GM23248 (cell line): ENCODE results near the gene ADRB2. TPM values are rescaled to one million over a fixed set of nuclear protein-coding genes. Genes with fewer than 3 reads are reported as not detected.

Source experiments
- DNase-seq: peaks from one replicate; pipeline ENCODE4 v3.0.0-alpha.2; 2015
- H2AFZ ChIP-seq: fragments of 200-600 bp; sonication (generic); 2 replicates; pipeline ENCODE4 v1.6.1; 2016; ENCODE audit warnings: antibody characterized with exemption
- H3F3A ChIP-seq: fragments of 200-600 bp; sonication (generic); 2 replicates; pipeline ENCODE4 v1.6.1; 2016; ENCODE audit warnings: mild to moderate bottlenecking, antibody characterized with exemption, mixed run types; ENCODE audit not compliant: insufficient read depth
- H3K27ac ChIP-seq: fragments of 200-600 bp; sonication (generic); 2 replicates; pipeline ENCODE4 v1.5.1; 2016; ENCODE audit warnings: mild to moderate bottlenecking
- H3K27me3 ChIP-seq: fragments of 200-600 bp; sonication (generic); replicated peaks from 2 replicates; pipeline ENCODE4 v1.6.1; 2016; ENCODE audit warnings: mild to moderate bottlenecking; ENCODE audit not compliant: insufficient read depth
- H3K36me3 ChIP-seq: fragments of 200-600 bp; sonication (generic); 2 replicates; pipeline ENCODE4 v1.6.1; 2016; ENCODE audit warnings: low read depth, mild to moderate bottlenecking
- H3K4me1 ChIP-seq: fragments of 200-600 bp; sonication (generic); 2 replicates; pipeline ENCODE4 v1.6.1; 2016; ENCODE audit warnings: mild to moderate bottlenecking; ENCODE audit not compliant: insufficient read depth
- H3K4me2 ChIP-seq: fragments of 200-600 bp; sonication (generic); one replicate; pipeline ENCODE4 v1.6.1; 2016; ENCODE audit warnings: mild to moderate bottlenecking; ENCODE audit not compliant: unreplicated experiment
- H3K4me3 ChIP-seq: fragments of 200-600 bp; sonication (generic); 2 replicates; pipeline ENCODE4 v1.5.1; 2016; ENCODE audit warnings: mild to moderate bottlenecking
- H3K79me2 ChIP-seq: fragments of 200-600 bp; sonication (generic); 2 replicates; pipeline ENCODE4 v1.6.1; 2016; ENCODE audit warnings: mild to moderate bottlenecking; ENCODE audit not compliant: insufficient read depth
- H3K9ac ChIP-seq: fragments of 200-600 bp; sonication (generic); 2 replicates; pipeline ENCODE4 v1.6.1; 2016; ENCODE audit warnings: mild to moderate bottlenecking
- H3K9me2 ChIP-seq: fragments of 200-600 bp; sonication (generic); 2 replicates; pipeline ENCODE4 v1.6.1; 2016; ENCODE audit warnings: mixed run types, mild to moderate bottlenecking, moderate library complexity; ENCODE audit not compliant: insufficient read depth
- H3K9me3 ChIP-seq: fragments of 200-600 bp; sonication (generic); one replicate; pipeline ENCODE4 v1.6.1; 2017; ENCODE audit warnings: low read depth
- H4K20me1 ChIP-seq: fragments of 200-600 bp; sonication (generic); 2 replicates; pipeline ENCODE4 v1.6.0; 2016; ENCODE audit not compliant: insufficient read depth
- EZH2 ChIP-seq: fragments of 200-600 bp; sonication (generic); IDR thresholded peaks from 2 replicates; pipeline ENCODE4 v1.6.1; 2018; ENCODE audit warnings: antibody characterized with exemption, mild to moderate bottlenecking; ENCODE audit not compliant: insufficient read depth, poor library complexity, severe bottlenecking
- EZH2phosphoT487 ChIP-seq: fragments of 200-600 bp; sonication (generic); IDR thresholded peaks from 2 replicates; pipeline ENCODE4 v1.6.1; 2018; ENCODE audit warnings: antibody characterized with exemption, moderate library complexity, mild to moderate bottlenecking, low read depth; ENCODE audit not compliant: insufficient read depth
- WGBS, 2 experiments: methylation state at CpG; one replicate each; pipeline ENCODE4 v1.1.6; 2015 to 2017; ENCODE audit warnings: low lambda C conversion rate in 2 of 2, low coverage in 1 of 2; ENCODE audit errors: missing lambda C conversion rate in 2 of 2; 5-methylcytosine and 5-hydroxymethylcytosine counted together
- in situ Hi-C: fragments of 300-500 bp; cut with MboI; formaldehyde crosslinking; loops from 2 replicates; pipeline ENCODE4 v1.15.0; 2020
- polyA plus RNA-seq: library from polyadenylated mRNA; unstranded; fragments of >200 nt; fragmentation: Nextera tagmentation; extraction: Ambion mirVana; gene quantifications from 2 replicates; pipeline ENCODE4 v1.2.1, GENCODE V29; 2016
- total RNA-seq: library from RNA; depleted of rRNA; stranded (reverse); fragments of >200 nt; shearing (Covaris generic); gene quantifications from 2 replicates; pipeline ENCODE4 v1.2.3, GENCODE V29; 2014

The ADRB2 gene
- total and polyA plus RNA-seq, 2 experiments from 2014 or later, result 0.19 to 0.65 TPM

DNA sequence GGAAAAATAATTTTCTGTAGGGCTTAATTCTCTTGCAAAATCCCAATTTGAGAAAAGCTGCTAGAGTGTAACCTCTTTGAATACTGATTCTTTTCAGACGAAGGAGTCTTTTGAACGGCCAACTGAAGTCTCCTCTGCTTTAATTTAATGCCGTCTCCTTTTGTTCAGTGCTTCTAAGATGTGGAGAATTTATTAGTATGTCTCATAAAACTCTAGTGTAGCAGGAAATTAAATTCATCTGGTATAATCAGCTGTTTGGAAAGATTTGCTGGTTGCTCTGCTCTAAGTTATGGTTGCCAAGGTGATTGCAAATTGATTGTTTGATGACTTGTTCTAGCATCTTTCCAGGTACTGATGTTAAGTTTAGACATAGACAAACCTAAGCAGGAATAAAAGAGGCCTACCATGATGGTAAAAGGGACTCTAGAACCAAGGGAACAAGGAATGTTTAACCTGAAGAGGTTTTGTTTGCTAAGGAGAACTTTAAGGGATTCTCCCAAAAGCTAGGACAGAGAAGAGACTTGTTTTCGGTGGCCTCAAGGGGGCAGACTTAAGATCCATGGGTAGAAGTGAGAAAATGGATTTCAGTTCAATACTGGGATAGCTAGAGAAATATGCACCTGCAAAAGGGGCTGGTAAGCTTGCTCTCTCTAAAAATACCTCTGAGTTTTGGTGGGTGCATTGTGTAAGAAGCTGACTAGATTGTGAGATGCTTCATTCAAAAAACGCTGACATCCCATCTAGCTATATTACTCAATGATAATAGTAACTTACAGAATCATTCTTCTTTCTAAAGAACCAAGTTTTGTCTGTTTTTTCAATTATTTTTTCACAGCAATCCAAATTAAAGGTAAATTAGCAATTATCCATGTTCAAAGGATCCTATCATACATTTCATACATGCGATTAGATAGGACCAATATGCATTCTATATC lies 5.7 kb upstream of the ADRB2 start:
- Histone ChIP-seq H3K4me2 (no peak overlapping the region), H3K27ac (no peak overlapping the region), H3K36me3 (no peaks in the 10 kb centered on the region), H3K79me2 (no peaks in the 10 kb centered on the region), H3K27me3 (peaks cover 26% of the 10 kb centered on the region), H2AFZ (no peak overlapping the region), H3K4me3 (no peak overlapping the region), H3K9me2 (no peaks in the 10 kb centered on the region), H4K20me1 (no peaks in the 10 kb centered on the region), H3K9ac (no peak overlapping the region), H3K9me3 (no peaks in the 10 kb centered on the region), H3K4me1 (no peaks in the 10 kb centered on the region), H3F3A (no peaks in the 10 kb centered on the region)
- 47 to 51% methylated on average over 6 of the region's 6 CpGs for WGBS, 2 experiments
- in situ Hi-C loops, result no loop called here
- TF ChIP-seq EZH2, result no peak
- TF ChIP-seq EZH2phosphoT487, result no peak
- DNase-seq, result peak; percentile 58

DNA sequence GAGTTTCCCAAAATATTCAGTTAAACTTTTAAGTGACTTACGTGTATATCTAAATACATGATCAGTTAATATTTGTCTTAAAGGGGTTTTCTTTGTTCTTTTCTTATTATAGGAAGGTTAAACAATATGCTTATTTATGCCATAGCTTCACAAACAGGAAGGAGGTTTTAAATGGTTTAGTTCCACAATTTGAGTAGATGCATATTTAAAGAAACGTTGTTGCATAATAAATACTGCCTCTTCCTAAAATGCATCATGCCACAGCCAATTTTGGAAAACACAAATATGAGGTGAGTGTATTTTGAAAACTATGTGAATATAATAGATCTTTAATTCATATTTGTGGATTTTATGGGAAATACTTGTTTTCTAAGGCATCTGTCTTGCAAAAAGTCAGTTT lies 2.5 kb upstream of the ADRB2 start:
- TF ChIP-seq EZH2phosphoT487 (no peak), EZH2 (no peak)
- H3K9me3 ChIP-seq, result no peaks in the 10 kb centered on the region
- in situ Hi-C loops, result no loop called here
- H3K27me3 ChIP-seq, result peaks cover 25% of the 10 kb centered on the region
- 95 to 97% methylated on average over 2 of the region's 2 CpGs for WGBS, 2 experiments
- H3K4me2 ChIP-seq, result no peak overlapping the region
- no peak overlapping the region for H3K9ac ChIP-seq
- H3K36me3 ChIP-seq, result no peaks in the 10 kb centered on the region
- no peaks in the 10 kb centered on the region for H3K4me1 ChIP-seq
- no peak overlapping the region for H3K4me3 ChIP-seq
- H3K79me2 ChIP-seq, result no peaks in the 10 kb centered on the region
- H3F3A ChIP-seq, result no peaks in the 10 kb centered on the region
- H3K27ac ChIP-seq, result no peak overlapping the region
- H3K9me2 ChIP-seq, result no peaks in the 10 kb centered on the region
- DNase-seq, result no peak
- no peak overlapping the region for H2AFZ ChIP-seq
- H4K20me1 ChIP-seq, result no peaks in the 10 kb centered on the region

DNA sequence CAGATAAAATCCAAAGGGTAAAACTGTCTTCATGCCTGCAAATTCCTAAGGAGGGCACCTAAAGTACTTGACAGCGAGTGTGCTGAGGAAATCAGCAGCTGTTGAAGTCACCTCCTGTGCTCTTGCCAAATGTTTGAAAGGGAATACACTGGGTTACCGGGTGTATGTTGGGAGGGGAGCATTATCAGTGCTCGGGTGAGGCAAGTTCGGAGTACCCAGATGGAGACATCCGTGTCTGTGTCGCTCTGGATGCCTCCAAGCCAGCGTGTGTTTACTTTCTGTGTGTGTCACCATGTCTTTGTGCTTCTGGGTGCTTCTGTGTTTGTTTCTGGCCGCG lies 727 bp upstream of the ADRB2 start:
- H3K4me3 ChIP-seq, result peak overlapping the region; percentile 82
- 1 to 2% methylated on average over 9 of the region's 9 CpGs for WGBS, 2 experiments
- peak overlapping the region; percentile 61 for H3K9ac ChIP-seq
- in situ Hi-C loops, result no loop called here
- DNase-seq, result no peak
- H3K27ac ChIP-seq, result no peak overlapping the region
- TF ChIP-seq EZH2phosphoT487 (no peak), EZH2 (no peak)
- H3K79me2 ChIP-seq, result no peaks in the 10 kb centered on the region
- no peaks in the 10 kb centered on the region for H3K36me3 ChIP-seq
- H4K20me1 ChIP-seq, result no peaks in the 10 kb centered on the region
- H3K27me3 ChIP-seq, result peaks cover 31% of the 10 kb centered on the region
- no peaks in the 10 kb centered on the region for H3K4me1 ChIP-seq
- peak overlapping the region; percentile 87 for H3K4me2 ChIP-seq
- H3F3A ChIP-seq, result no peaks in the 10 kb centered on the region
- no peaks in the 10 kb centered on the region for H3K9me3 ChIP-seq
- H2AFZ ChIP-seq, result peak overlapping the region; percentile 92
- H3K9me2 ChIP-seq, result no peaks in the 10 kb centered on the region

DNA sequence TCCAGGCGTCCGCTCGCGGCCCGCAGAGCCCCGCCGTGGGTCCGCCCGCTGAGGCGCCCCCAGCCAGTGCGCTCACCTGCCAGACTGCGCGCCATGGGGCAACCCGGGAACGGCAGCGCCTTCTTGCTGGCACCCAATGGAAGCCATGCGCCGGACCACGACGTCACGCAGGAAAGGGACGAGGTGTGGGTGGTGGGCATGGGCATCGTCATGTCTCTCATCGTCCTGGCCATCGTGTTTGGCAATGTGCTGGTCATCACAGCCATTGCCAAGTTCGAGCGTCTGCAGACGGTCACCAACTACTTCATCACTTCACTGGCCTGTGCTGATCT lies 294 bp downstream of the ADRB2 start:
- 13 to 19% methylated on average over 28 of the region's 28 CpGs for WGBS, 2 experiments
- in situ Hi-C loops, result no loop called here
- TF ChIP-seq EZH2, result no peak
- no peak for TF ChIP-seq EZH2phosphoT487
- peak overlapping the region; percentile 87 for H3K4me2 ChIP-seq
- H3K9ac ChIP-seq, result no peak overlapping the region
- H3K4me3 ChIP-seq, result peak overlapping the region; percentile 82
- H4K20me1 ChIP-seq, result no peaks in the 10 kb centered on the region
- no peak for DNase-seq
- H3K9me3 ChIP-seq, result no peaks in the 10 kb centered on the region
- H3K9me2 ChIP-seq, result no peaks in the 10 kb centered on the region
- H2AFZ ChIP-seq, result peak overlapping the region; percentile 92
- H3K4me1 ChIP-seq, result no peaks in the 10 kb centered on the region
- no peak overlapping the region for H3K27ac ChIP-seq
- peaks cover 35% of the 10 kb centered on the region for H3K27me3 ChIP-seq
- no peaks in the 10 kb centered on the region for H3F3A ChIP-seq
- H3K79me2 ChIP-seq, result no peaks in the 10 kb centered on the region
- no peaks in the 10 kb centered on the region for H3K36me3 ChIP-seq

DNA sequence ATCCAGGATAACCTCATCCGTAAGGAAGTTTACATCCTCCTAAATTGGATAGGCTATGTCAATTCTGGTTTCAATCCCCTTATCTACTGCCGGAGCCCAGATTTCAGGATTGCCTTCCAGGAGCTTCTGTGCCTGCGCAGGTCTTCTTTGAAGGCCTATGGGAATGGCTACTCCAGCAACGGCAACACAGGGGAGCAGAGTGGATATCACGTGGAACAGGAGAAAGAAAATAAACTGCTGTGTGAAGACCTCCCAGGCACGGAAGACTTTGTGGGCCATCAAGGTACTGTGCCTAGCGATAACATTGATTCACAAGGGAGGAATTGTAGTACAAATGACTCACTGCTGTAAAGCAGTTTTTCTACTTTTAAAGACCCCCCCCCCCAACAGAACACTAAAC lies 1.3 kb downstream of the ADRB2 start:
- no peak for DNase-seq
- no peaks in the 10 kb centered on the region for H3F3A ChIP-seq
- TF ChIP-seq EZH2phosphoT487, result no peak
- no peak for TF ChIP-seq EZH2
- H3K27me3 ChIP-seq, result peaks cover 35% of the 10 kb centered on the region
- no peaks in the 10 kb centered on the region for H3K4me1 ChIP-seq
- H4K20me1 ChIP-seq, result no peaks in the 10 kb centered on the region
- H3K79me2 ChIP-seq, result no peaks in the 10 kb centered on the region
- H3K4me2 ChIP-seq, result no peak overlapping the region
- no peak overlapping the region for H3K27ac ChIP-seq
- H3K9me3 ChIP-seq, result no peaks in the 10 kb centered on the region
- in situ Hi-C loops, result no loop called here
- no peaks in the 10 kb centered on the region for H3K9me2 ChIP-seq
- H2AFZ ChIP-seq, result no peak overlapping the region
- H3K4me3 ChIP-seq, result no peak overlapping the region
- H3K9ac ChIP-seq, result no peak overlapping the region
- 86% methylated on average over 7 of the region's 7 CpGs for WGBS, 2 experiments
- H3K36me3 ChIP-seq, result no peaks in the 10 kb centered on the region
